Neural progenitor cell (in vitro differentiated cells): ENCODE measurements around the gene LYSMD1.

Source experiments
- EZH2 ChIP-seq: fragments of 200-600 bp; sonication (generic); IDR thresholded peaks from 2 replicates; pipeline ENCODE4 v1.6.1; 2017; ENCODE audit warnings: antibody characterized with exemption, mild to moderate bottlenecking, moderate library complexity
- TF ChIP-seq, protein P1 (sequence below): fragments of 200-600 bp; sonication (generic); IDR thresholded peaks from 2 replicates; pipeline ENCODE4 v1.5.1; 2017; ENCODE audit warnings: antibody characterized with exemption, mild to moderate bottlenecking

DNA sequence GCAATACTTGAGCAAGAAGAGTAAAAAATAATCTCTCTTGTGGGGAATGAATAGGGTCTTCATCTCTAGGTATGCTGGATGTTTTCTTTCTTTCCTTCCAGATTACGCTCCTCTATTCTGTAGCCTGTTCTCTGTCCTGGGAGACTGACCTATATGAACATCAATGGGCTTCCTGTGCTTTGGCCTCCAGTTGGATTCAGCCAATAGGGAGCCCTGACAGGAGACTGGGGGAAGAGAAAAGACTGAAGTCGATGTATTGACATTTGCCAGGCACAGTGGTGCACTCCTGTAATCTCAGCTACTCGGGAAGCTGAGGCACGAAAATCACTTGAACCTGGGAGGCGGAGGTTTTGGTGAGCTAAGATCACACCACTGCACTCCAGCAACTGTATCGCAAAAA is 36.9 kb downstream of the LYSMD1 start:
- TF ChIP-seq, protein P1, sequence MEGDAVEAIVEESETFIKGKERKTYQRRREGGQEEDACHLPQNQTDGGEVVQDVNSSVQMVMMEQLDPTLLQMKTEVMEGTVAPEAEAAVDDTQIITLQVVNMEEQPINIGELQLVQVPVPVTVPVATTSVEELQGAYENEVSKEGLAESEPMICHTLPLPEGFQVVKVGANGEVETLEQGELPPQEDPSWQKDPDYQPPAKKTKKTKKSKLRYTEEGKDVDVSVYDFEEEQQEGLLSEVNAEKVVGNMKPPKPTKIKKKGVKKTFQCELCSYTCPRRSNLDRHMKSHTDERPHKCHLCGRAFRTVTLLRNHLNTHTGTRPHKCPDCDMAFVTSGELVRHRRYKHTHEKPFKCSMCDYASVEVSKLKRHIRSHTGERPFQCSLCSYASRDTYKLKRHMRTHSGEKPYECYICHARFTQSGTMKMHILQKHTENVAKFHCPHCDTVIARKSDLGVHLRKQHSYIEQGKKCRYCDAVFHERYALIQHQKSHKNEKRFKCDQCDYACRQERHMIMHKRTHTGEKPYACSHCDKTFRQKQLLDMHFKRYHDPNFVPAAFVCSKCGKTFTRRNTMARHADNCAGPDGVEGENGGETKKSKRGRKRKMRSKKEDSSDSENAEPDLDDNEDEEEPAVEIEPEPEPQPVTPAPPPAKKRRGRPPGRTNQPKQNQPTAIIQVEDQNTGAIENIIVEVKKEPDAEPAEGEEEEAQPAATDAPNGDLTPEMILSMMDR, result no peak
- no peak for TF ChIP-seq EZH2
